WERI-Rb-1 (cell line): ENCODE results near the gene UXS1.
"Not testable (repeated sequence)": the region's sequence is repeated elsewhere in the genome, so short reads cannot be mapped to it uniquely, and the experiment has no call there.

Source experiments
- DNase-seq: peaks from one replicate; pipeline ENCODE4 v3.0.0-alpha.2; 2020
- H3K27ac ChIP-seq: fragments of 250-450 bp; sonication (Bioruptor Pico); 2 replicates; pipeline ENCODE4 v1.5.1; 2020; ENCODE audit warnings: mild to moderate bottlenecking, moderate library complexity
- H3K27me3 ChIP-seq: fragments of 250-450 bp; sonication (Bioruptor Pico); 2 replicates; pipeline ENCODE4 v1.5.1; 2021; ENCODE audit warnings: mild to moderate bottlenecking, low read depth, moderate library complexity; ENCODE audit not compliant: insufficient read depth, severe bottlenecking
- H3K36me3 ChIP-seq: fragments of 250-450 bp; sonication (Bioruptor Pico); 2 replicates; pipeline ENCODE4 v1.5.1; 2020; ENCODE audit warnings: mild to moderate bottlenecking, moderate library complexity
- H3K4me3 ChIP-seq: 2 replicates; pipeline ENCODE4 v1.5.1; 2011; ENCODE audit warnings: low read depth, mild to moderate bottlenecking, control low read depth, low read length
- H3K9me3 ChIP-seq: fragments of 250-450 bp; sonication (Bioruptor Pico); 2 replicates; pipeline ENCODE4 v1.5.1; 2021; ENCODE audit warnings: mild to moderate bottlenecking, moderate library complexity; ENCODE audit not compliant: severe bottlenecking
- TF ChIP-seq, protein P1 (sequence below): IDR thresholded peaks from 2 replicates; pipeline ENCODE4 v1.5.1; 2011; ENCODE audit warnings: low read depth, mild to moderate bottlenecking, control low read depth, inconsistent platforms, low read length

UXS1 gene

DNA sequence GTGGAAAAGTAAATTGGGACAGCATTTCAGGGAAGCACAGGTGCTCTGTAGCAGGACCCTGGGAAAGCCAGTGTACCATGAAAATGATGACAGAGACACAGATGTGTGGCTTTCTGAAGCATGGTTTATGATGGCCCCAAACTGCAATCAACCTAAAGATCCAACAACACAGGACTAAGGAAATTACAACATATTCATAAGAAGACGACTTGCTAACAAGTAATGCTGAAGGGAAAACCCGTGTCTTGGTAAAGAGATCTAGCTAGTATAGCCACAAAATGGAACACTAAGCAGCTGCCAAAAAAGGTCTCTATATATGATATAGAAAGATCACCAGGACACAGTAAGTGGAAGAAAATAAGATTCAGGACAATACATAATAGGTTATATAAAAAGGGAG lies 53.2 kb downstream of the UXS1 start:
- TF ChIP-seq, protein P1, sequence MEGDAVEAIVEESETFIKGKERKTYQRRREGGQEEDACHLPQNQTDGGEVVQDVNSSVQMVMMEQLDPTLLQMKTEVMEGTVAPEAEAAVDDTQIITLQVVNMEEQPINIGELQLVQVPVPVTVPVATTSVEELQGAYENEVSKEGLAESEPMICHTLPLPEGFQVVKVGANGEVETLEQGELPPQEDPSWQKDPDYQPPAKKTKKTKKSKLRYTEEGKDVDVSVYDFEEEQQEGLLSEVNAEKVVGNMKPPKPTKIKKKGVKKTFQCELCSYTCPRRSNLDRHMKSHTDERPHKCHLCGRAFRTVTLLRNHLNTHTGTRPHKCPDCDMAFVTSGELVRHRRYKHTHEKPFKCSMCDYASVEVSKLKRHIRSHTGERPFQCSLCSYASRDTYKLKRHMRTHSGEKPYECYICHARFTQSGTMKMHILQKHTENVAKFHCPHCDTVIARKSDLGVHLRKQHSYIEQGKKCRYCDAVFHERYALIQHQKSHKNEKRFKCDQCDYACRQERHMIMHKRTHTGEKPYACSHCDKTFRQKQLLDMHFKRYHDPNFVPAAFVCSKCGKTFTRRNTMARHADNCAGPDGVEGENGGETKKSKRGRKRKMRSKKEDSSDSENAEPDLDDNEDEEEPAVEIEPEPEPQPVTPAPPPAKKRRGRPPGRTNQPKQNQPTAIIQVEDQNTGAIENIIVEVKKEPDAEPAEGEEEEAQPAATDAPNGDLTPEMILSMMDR, result no peak
- no peak overlapping the region for H3K4me3 ChIP-seq
- no peak overlapping the region for H3K27ac ChIP-seq
- H3K27me3 ChIP-seq, result no peaks in the 10 kb centered on the region
- H3K36me3 ChIP-seq, result peaks cover 12% of the 10 kb centered on the region
- DNase-seq, result no peak
- no peaks in the 10 kb centered on the region for H3K9me3 ChIP-seq

DNA sequence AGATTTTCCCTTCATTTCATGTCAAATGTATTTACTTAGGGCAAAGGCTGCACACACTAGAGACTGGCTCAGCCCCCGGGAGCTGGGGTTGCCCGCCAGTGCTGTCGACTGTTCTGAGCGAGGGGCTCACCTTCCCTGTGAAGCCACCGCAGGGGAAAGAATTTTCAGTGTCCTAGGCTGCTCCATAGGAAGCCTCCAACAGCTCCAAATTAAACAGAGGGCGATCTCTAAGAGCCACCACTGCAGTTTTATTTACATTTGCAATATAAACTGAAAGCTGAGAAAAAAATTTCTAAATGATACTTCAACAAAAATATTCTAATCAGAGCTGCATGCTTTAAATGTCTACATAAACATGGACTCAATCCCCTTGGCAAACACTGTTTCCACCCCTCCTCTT lies 54.0 kb downstream of the UXS1 start:
- Histone ChIP-seq H3K27ac (no peak overlapping the region), H3K4me3 (no peak overlapping the region), H3K36me3 (peaks cover 10% of the 10 kb centered on the region), H3K27me3 (no peaks in the 10 kb centered on the region), H3K9me3 (no peaks in the 10 kb centered on the region)
- TF ChIP-seq, protein P1, result no peak
- DNase-seq, result no peak

DNA sequence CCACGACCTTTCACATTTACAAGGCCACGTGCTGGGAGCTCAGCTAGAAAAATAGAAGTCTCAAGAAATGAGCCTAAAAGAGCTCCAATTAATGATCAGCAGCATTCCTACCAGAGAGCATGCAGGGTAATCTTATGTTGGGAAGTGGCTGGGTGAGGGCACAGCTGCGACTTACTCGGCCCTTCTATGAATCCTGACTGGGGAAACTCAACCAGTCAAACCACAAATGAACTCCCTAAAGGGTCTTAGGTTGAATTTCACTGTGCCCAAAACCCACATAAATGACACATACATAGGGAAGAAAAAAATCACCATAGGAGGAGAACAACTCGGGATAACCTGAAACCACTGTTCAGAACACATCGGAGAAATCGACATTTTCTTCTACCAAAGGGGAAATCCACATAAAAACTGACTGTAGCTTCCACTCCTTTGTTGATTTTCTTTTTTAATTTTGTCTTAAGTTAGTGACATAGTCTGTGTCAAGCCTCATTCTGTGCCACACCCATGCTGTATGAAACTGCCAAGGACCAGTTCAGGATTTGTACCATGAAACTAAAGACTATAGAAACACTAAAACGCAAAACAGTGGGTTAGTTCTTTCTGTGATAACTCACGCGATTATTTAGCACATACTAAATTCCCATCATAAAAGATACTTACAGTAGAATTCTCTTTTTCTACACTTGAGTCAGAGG lies 54.7 kb downstream of the UXS1 start:
- no peak overlapping the region for H3K27ac ChIP-seq
- H3K4me3 ChIP-seq, result no peak overlapping the region
- peaks cover 3% of the 10 kb centered on the region for H3K36me3 ChIP-seq

DNA sequence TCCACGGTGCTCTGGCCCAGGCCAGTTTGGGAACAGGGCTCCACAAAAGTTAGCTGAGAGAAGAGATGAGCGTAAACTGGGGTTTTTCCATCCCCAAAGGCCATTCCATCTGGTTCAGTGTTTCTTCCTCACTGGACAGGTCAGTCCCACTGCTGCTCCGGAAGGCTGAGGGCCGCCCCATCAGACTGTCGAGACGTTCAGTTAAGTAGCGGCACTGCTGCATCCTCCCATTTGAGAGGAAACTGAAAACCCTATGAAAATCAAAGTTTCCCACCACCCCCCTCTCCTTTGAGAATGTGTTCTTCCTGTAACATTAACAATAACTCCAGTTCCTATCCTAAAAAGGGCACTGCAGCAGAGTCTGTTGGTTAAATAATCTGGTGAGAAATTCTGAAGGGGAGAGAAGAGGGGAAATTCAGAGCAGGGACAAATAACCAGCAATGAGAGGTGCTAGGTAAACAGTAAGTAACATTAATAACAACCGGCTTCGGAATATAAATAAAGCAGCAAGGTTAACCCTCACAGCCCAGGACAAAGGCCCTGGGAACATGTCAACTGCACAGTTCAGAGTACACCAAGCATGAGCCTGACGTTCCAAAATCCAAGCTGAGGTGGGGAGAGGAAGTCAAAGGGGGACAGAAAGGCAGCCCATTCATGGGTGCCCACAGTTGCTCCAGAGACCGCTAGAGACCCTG lies 55.4 kb downstream of the UXS1 start:
- Histone ChIP-seq H3K27me3 (no peaks in the 10 kb centered on the region), H3K27ac (no peak overlapping the region), H3K9me3 (no peaks in the 10 kb centered on the region), H3K36me3 (peaks cover 3% of the 10 kb centered on the region; the same call in 1 of the 2 replicates), H3K4me3 (no peak overlapping the region)
- no peak for DNase-seq
- TF ChIP-seq, protein P1, result no peak

More for the DNA sequence above, 54.7 kb downstream of the UXS1 start:
- H3K9me3 ChIP-seq, result no peaks in the 10 kb centered on the region
- TF ChIP-seq, protein P1, result no peak
- no peak for DNase-seq
- no peaks in the 10 kb centered on the region for H3K27me3 ChIP-seq

DNA sequence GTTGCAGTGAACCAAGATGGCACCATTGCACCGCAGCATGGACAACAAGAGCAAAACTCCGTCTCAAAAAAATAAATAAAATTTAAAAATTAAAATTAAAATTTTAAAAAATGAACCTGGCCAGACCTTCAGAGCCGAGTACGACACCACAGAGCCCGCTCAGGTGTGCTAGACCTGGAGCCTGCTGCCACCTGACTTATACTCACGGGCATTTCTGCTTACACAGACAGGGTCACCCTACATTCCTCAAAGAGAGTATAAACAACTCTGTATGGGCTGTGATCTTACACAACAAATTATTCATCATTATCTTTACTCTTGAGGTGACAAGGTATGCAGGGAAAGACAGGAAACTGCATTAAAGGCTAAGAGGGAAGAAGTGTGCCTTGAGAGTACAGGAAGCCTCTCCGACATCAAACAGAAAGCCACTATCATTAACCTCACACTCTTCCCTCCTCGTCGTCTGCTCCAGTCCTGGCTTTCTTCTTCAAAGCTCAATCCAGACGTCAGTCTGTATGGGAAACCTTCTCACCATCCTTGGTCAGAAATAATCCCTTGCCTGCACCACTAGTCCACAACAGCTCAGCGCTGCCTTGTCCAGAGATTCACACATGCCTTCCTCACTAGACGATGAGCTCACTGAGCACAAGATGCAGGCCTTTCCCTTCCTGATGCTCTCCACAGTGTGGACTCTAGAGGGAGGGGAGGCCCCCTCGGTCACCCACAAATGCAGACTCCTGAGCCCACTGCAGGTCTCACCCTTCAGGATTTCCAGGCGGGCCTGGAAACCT lies 56.2 kb downstream of the UXS1 start:
- H3K36me3 ChIP-seq, result peaks cover 3% of the 10 kb centered on the region; the same call in 1 of the 2 replicates
- no peak overlapping the region for H3K27ac ChIP-seq
- TF ChIP-seq, protein P1, result no peak
- H3K27me3 ChIP-seq, result no peaks in the 10 kb centered on the region
- H3K4me3 ChIP-seq, result no peak overlapping the region
- H3K9me3 ChIP-seq, result no peaks in the 10 kb centered on the region
- no peak for DNase-seq

DNA sequence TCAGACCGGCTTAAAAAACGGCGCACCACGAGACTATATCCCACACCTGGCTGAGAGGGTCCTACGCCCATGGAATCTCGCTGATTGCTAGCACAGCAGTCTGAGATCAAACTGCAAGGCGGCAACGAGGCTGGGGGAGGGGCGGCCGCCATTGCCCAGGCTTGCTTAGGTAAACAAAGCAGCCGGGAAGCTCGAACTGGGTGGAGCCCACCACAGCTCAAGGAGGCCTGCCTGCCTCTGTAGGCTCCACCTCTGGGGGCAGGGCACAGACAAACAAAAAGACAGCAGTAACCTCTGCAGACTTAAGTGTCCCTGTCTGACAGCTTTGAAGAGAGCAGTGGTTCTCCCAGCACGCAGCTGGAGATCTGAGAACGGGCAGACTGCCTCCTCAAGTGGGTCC lies 62.9 kb downstream of the UXS1 start:
- H3K9me3 ChIP-seq, H3K27me3 ChIP-seq, H3K4me3 ChIP-seq, H3K27ac ChIP-seq, DNase-seq: not testable (repeated sequence)
- H3K36me3 ChIP-seq, result peaks cover 12% of the 10 kb centered on the region
